Upper lobe of left lung (tissue), 6 donors: Measurements from ENCODE around the gene FLOT1. TPM values are rescaled to one million over a fixed set of nuclear protein-coding genes. Genes with fewer than 3 reads are reported as not detected.
A peak's percentile ranks its signal among the peaks of the same experiment; 100 is the strongest.

Experiments used
- ATAC-seq, 2 donors: fragments of 200-7000 bp; cut with Tn5 transposase; one replicate each; pipeline ENCODE4 v1.9.1; 2022; ENCODE audit warnings: mild to moderate bottlenecking in 2 of 2, moderate library complexity in 2 of 2; ENCODE audit not compliant: low FRiP score in 2 of 2
- DNase-seq, 2 donors: peaks; one replicate each; pipeline ENCODE4 v3.0.0-alpha.2; 2019 to 2020
- H3K27ac ChIP-seq, 4 donors: fragments of 200-600 bp; sonication (generic); one replicate each; pipeline ENCODE4 v1.5.1; 2016 to 2019
- H3K27me3 ChIP-seq, 4 donors: fragments of 200-600 bp; sonication (generic); one replicate each; pipeline ENCODE4 v1.5.1; 2017 to 2019
- H3K36me3 ChIP-seq, 4 donors: fragments of 200-600 bp; sonication (generic); one replicate each; pipeline ENCODE4 v1.5.1; 2016 to 2019
- H3K4me1 ChIP-seq, 4 donors: fragments of 200-600 bp; sonication (generic); one replicate each; pipeline ENCODE4 v1.5.1; 2018 to 2019
- H3K4me3 ChIP-seq, 4 donors: fragments of 200-600 bp; sonication (generic); one replicate each; pipeline ENCODE4 v1.5.1; 2017 to 2019; ENCODE audit warnings: mild to moderate bottlenecking in 2 of 4, moderate library complexity in 1 of 4
- H3K9me3 ChIP-seq, 4 donors: fragments of 200-600 bp; sonication (generic); one replicate each; pipeline ENCODE4 v1.5.1; 2018 to 2019
- CTCF ChIP-seq, 6 experiments: fragments of 450-650 bp in 4 of 6; fragments of 200-600 bp in 2 of 6; sonication (generic) in 2 of 6; IDR thresholded peaks; one replicate each; pipeline ENCODE4 v1.5.1; 2016 to 2019; ENCODE audit warnings: antibody characterized with exemption in 6 of 6
- EP300 ChIP-seq, 4 donors: sonication (generic); formaldehyde crosslinking; IDR thresholded peaks; one replicate each; pipeline ENCODE4 v1.5.1; 2017; ENCODE audit warnings: antibody characterized with exemption in 4 of 4, control low read depth in 2 of 4
- POLR2A ChIP-seq, 4 donors: fragments of 450-650 bp; IDR thresholded peaks; one replicate each; pipeline ENCODE4 v1.5.1; 2016 to 2017; ENCODE audit warnings: antibody characterized with exemption in 4 of 4, mild to moderate bottlenecking in 2 of 4
- POLR2AphosphoS5 ChIP-seq, 2 donors: sonication (generic); formaldehyde crosslinking; IDR thresholded peaks; one replicate each; pipeline ENCODE4 v1.5.1; 2017; ENCODE audit warnings: antibody characterized with exemption in 2 of 2
- WGBS, 2 donors: methylation state at CpG; one replicate each; pipeline ENCODE4 v1.1.5; 2017 to 2018; 5-methylcytosine and 5-hydroxymethylcytosine counted together
- total RNA-seq, 6 donors: library from RNA; depleted of rRNA in 4 of 6; stranded (reverse); fragments of >200 nt in 4 of 6; gene quantifications; one replicate each; pipeline versions ENCODE4 v1.1.0 to v1.2.1, GENCODE V29; 2016 to 2021
- donor health status: DM: no; HTN: no; CAD: no; lungs with moderate emphysema.
- donor health status: DM: no; HTN: yes; CAD: no; lungs with severe emphysema.

FLOT1 gene
- total RNA-seq, 6 donors from 2014 or later = 133 to 212 (median 143) TPM

- Histone ChIP-seq H3K27ac (no peak overlapping the region), H3K4me1 (peaks cover 8 to 29% (median 15%) of the 10 kb centered on the region in 4 donors), H3K36me3 (no peaks in the 10 kb centered on the region), H3K27me3 (no peaks in the 10 kb centered on the region), H3K9me3 (no peaks in the 10 kb centered on the region), H3K4me3 (no peak overlapping the region)
- ATAC-seq (no peak), DNase-seq (no peak)
- TF ChIP-seq POLR2A (IDR thresholded peaks at IDR 0.05) = no peak
- TF ChIP-seq CTCF (IDR thresholded peaks at IDR 0.05) = peak in 1 of 6 experiments; percentile 12
- WGBS, 2 donors = 39 to 47% methylated on average over 8 of the region's 8 CpGs
These were observed 21.4 kb upstream of the FLOT1 start for GRCh38 chr6:30763618-30764489.

DNA sequence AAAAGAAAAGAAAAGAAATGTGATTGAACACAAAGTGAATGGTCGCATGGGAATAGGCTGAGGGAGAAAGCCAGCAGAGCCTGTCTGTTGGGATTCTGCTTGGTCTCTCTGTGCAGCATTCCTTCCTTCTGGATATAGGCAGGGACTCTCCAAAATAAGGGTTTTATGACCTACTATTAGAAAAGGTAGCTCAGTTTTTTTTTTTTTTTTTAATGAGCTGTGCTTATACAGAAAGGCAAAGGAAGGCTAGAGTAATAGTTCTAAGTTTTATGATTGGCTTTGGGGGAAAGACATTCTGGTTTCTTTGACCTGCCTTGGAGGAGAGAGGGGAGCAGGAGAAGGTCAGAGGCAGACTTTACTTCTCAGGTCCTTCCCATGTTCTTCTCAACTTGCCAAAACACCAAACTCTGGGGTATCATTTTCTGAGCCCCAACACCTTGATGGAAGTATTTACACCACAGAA is 20.7 kb upstream of the FLOT1 start:
- Histone ChIP-seq H3K27me3 (no peaks in the 10 kb centered on the region), H3K4me1 (peaks cover 4 to 25% (median 8%) of the 10 kb centered on the region in 4 donors), H3K27ac (no peak overlapping the region), H3K4me3 (no peak overlapping the region), H3K36me3 (no peaks in the 10 kb centered on the region), H3K9me3 (no peaks in the 10 kb centered on the region)
- TF ChIP-seq EP300 (IDR thresholded peaks at IDR 0.05) = no peak
- no peak for TF ChIP-seq POLR2AphosphoS5 (IDR thresholded peaks at IDR 0.05)
- no peak for TF ChIP-seq POLR2A (IDR thresholded peaks at IDR 0.05)
- no peak for TF ChIP-seq CTCF (IDR thresholded peaks at IDR 0.05)
- WGBS, 2 donors = 86 to 93% methylated on average over 1 of the region's 1 CpG
- DNase-seq (no peak), ATAC-seq (no peak)

- H3K27me3 ChIP-seq = no peaks in the 10 kb centered on the region
- no peaks in the 10 kb centered on the region for H3K9me3 ChIP-seq
- 85 to 92% methylated on average over 3 to 4 of the region's 4 CpGs for WGBS, 2 donors
- H3K4me3 ChIP-seq = no peak overlapping the region
- ATAC-seq = no peak
- H3K4me1 ChIP-seq = peaks cover 2 to 25% (median 8%) of the 10 kb centered on the region in 4 donors
- H3K36me3 ChIP-seq = no peaks in the 10 kb centered on the region
- TF ChIP-seq CTCF (IDR thresholded peaks at IDR 0.05) (no peak), POLR2A (IDR thresholded peaks at IDR 0.05) (no peak), EP300 (IDR thresholded peaks at IDR 0.05) (no peak)
- no peak overlapping the region for H3K27ac ChIP-seq
- no peak for DNase-seq
These were observed 19.4 kb upstream of the FLOT1 start for GRCh38 chr6:30761791-30762429.

- H3K36me3 ChIP-seq = no peaks in the 10 kb centered on the region
- H3K9me3 ChIP-seq = no peaks in the 10 kb centered on the region
- H3K4me3 ChIP-seq = no peak overlapping the region
- no peaks in the 10 kb centered on the region for H3K27me3 ChIP-seq
- 54 to 70% methylated on average over 7 to 8 of the region's 8 CpGs for whole genome bisulfite sequencing, 2 donors
- TF ChIP-seq CTCF (IDR thresholded peaks at IDR 0.05) (no peak), EP300 (IDR thresholded peaks at IDR 0.05) (no peak), POLR2A (IDR thresholded peaks at IDR 0.05) (no peak), POLR2AphosphoS5 (IDR thresholded peaks at IDR 0.05) (no peak)
- no peak for DNase-seq
- ATAC-seq = no peak
- H3K27ac ChIP-seq = no peak overlapping the region
- H3K4me1 ChIP-seq = peaks cover 2 to 32% (median 8%) of the 10 kb centered on the region in 4 donors
These were observed 18.1 kb upstream of the FLOT1 start for GRCh38 chr6:30760549-30760948.
